Measurements from ENCODE around the gene GOLGA2.
"Not testable (repeated sequence)": the region's sequence is repeated elsewhere in the genome, so short reads cannot be mapped to it uniquely, and the experiment has no call there.

The GOLGA2 gene

GRCh38 chr9:128232528-128233428 is 43.0 kb downstream of the GOLGA2 start:
- DNase-seq = no peak

GRCh38 chr9:128231638-128232527 is 43.9 kb downstream of the GOLGA2 start:
- DNase-seq = no peak

DNA sequence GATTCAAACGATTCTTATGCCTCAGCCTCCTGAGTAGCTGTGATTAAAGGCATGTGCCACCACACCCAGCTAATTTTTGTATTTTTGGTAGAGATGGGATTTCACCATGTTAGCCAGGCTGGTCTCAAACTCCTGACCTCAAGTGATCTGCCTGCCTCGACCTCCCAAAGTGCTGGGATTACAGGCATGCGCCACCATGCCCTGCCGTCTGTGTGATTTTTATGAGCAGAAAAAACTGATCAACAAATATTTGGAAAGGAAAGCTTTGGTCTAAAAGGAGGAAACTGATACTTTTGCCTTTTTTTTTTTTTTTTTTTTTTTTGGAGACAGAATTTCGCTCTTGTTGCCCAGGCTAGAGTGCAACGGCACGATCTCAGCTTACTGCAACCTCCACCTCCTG is 44.9 kb downstream of the GOLGA2 start:
- not testable (repeated sequence) for DNase-seq

DNA sequence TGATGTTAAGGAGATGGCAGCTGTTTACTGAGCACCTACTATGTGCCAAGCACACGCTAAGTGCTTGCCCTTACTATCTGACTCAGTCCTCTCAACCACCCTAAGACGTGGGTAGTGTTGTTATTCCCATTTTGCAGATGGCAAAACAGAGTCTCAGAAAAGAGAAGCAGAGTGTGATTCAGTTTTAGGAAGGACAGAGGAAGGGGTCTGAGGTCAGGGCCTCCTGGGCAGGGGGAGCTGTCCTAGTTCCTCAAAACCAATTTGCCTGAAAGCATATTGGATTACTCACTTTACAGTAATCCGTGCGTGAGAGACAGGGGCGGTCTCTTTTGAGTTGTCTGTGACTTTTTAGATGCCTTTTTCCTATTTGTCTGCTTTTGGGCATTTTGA is 49.4 kb downstream of the GOLGA2 start:
- DNase-seq = no peak

GRCh38 chr9:128225770-128226411 is 49.9 kb downstream of the GOLGA2 start:
- DNase-seq = no peak

- no peak for DNase-seq
Measured at GRCh38 chr9:128224877-128225276, 50.9 kb downstream of the GOLGA2 start.

GRCh38 chr9:128222880-128223670 is 52.7 kb downstream of the GOLGA2 start:
- no peak for DNase-seq

DNA sequence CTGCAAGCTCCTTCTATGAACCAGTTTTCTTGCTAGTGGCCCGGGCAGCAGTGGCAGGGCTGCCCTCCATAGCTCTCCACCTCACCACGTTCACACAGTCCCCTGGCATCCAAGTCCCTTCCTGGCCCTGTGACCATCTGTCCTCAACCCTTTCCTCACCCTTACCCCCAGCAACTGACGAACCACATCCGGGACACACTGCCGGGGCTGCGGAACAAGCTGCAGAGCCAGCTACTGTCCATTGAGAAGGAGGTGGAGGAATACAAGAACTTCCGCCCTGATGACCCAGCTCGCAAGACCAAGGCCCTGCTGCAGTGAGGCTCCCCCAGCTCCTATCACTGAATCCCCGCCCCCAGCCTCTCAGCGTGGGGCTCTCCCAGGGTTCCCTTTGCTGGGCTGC is 53.8 kb downstream of the GOLGA2 start:
- no peak for DNase-seq

GRCh38 chr9:128219831-128220230 is 56.0 kb downstream of the GOLGA2 start:
- DNase-seq = no peak

DNA sequence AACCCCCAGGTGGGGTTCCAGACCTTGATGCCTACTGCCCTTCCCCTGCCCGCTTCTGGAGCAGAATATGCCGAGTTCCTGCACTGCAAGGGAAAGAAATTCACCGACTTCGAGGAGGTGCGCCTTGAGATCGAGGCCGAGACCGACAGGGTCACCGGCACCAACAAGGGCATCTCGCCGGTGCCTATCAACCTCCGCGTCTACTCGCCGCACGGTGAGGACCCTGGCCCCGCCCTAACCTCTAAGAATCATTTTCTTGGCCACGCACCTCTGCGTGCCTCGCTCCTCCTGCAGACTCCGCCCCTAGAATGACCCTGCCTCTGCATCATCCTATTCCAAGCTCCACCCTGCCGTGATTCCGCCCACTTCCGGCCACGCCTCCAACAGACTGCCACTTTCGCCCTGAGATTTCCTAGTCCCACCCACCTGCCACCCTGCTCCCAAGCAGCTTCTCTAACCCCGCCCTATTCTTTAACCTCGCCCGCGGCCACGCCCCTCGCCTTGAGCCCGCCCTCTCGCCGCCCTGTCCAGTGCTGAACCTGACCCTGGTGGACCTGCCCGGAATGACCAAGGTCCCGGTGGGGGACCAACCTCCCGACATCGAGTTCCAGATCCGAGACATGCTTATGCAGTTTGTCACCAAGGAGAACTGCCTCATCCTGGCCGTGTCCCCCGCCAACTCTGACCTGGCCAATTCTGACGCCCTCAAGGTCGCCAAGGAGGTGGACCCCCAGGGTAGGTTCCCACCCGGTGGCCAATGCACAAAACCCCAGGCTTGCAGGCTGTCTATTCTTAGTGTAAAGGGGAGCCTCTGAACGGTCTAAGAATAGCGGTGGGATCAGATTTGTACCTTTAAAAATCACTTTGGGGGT is 57.1 kb downstream of the GOLGA2 start:
- DNase-seq = no peak

DNA sequence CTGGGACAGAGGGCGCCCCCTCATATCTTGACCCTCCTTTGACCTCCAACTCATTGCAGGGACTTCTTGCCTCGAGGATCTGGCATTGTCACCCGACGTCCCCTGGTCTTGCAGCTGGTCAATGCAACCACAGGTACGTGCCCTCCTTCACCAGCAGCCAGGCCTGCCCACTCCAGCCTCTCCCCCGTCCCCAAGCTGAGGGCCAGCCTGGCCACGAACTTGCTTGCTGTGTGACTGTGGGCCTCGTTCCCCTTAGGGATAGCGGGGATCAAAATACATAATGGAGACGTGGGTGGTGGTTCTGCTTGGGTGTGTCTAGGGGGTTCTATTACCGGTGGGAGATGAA is 57.7 kb downstream of the GOLGA2 start:
- DNase-seq = no peak

DNA sequence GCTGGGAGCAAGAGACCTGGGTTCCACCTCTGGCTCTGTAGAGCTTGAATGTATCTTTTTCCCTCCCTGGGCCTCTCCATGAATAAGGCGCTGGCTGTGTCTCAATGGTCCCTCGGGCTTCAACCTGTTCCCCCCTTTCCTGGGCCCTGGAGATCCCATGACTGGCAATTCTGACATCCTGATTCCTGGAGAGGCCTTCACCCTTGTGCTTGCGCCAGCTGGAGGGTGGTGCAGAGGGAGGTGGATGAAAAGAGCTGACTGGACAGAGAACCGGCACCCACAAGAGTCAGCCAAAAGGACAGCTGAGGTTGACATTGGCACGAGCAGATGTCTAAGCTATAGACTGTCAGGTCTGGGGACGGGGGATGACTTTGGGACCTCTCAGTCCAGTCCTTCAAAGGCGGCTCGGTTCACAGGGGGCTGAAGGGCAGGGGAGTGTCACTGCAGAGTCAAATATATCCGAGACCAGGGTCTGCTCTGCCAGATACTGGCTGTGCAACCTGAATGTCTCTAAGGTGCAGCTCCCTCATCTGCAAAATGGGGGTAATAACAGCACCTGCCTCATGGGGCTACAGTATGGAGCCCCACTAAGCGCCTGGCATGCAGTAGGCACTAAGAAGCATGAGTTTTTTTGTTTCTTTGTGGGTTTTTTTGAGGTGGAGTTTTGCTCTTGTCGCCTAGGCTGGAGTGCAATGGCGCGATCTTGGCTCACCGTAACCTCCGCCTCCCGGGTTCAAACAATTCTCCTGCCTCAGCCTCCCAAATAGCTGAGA is 58.8 kb downstream of the GOLGA2 start:
- no peak for DNase-seq

- DNase-seq = no peak
Measured at GRCh38 chr9:128215491-128216409, 60.1 kb downstream of the GOLGA2 start.

GRCh38 chr9:128214571-128215490 is 61.0 kb downstream of the GOLGA2 start:
- DNase-seq = no peak

DNA sequence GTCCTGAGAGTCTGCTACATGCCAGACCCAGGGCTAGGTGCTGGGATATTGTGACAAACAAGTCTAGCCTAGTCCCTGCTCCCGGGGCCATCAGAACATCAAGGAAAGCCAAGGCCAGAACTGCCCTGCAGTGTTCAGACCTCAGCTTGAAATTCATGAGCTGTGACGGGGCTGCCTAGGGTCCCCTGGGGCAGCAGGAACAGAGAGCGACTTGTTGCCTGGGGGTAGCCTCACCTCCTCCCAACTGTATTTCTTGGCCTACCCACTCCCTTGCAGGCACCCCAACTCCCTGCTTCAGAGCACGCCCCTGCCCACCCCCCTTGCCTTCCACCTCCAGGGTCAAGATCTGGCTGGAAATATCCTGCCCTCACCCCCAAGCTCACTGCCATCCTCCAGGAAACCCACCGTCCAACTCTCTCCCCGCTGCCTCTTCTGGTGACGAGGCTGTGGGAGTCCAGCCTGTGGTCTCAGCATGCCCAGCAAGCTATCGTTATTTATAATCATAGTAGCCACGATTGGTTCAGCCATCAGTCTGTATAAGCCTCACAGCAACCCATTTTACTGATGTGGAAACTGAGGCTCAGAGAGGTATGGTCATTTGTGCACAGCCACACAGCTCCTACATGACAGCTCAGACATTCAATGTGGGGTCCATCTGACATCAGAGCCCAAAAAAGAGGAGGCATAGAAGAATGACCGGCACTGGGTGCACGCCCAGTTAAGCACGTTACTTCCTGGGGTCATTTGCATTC is 61.9 kb downstream of the GOLGA2 start:
- no peak for DNase-seq

DNA sequence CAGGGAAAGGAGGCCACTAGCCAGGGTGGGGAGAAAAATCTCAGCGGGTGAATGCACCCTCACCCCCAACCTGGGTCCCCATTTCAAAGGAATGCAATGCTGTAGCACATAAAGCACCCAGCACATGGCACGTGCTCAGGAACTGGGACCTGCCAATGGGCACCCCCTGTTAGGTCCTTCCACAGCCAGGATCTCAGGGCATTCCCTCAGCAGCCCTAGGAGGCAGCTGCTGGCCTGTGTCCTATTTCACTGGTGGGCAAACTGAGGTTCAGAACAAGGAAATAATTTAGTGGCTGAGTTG is 63.9 kb downstream of the GOLGA2 start:
- DNase-seq = no peak

DNA sequence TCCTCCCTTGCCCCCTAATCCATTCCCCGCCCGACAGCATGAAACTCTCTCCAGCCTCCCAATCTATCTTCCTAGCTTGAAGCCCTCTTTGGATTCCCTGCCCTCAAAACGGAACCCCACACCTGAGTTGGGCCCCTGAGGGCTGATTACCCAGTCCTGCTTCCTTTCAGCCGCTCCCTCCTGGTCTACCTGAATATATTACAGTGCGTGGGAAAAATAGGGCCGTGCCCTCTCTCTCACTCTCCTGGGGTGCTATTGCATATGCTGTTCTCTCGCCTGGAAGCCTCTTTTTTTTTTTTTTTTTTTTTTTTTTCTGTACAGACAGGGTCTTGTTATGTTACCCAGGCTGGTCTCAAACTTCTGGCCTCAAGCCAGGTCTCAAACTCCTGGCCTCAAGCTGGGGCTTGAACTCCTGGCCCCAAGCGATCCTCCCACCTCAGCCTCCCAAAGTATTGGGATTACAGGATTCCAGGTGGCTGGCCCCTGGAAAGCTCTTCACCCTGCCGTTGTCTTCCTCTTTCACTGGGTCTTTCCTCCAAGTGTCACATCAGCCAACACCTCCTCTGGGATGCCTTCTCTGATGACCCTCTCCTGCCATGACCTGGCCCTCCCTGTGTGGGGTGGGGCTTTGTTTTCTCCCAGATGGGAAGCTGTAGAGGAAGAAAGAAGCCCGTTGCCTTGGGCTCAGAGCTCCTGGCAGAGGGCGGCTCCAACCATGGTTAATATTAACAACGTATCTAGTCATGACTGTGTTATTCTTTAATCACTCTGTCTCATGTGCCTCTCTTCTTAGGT is 64.4 kb downstream of the GOLGA2 start:
- no peak for DNase-seq
